Subcutaneous adipose tissue (tissue), 4 donors: ENCODE measurements around the gene FLYWCH2. TPM values are rescaled to one million over a fixed set of nuclear protein-coding genes. Genes with fewer than 3 reads are reported as not detected.

Experiments used
- total RNA-seq, 4 donors: library from RNA; depleted of rRNA; stranded (reverse); fragments of >200 nt; gene quantifications; one replicate each; pipeline ENCODE4 v1.1.0, GENCODE V29; 2016
- TF ChIP-seq, protein P1 (sequence below): fragments of 450-650 bp; IDR thresholded peaks from one replicate; pipeline ENCODE4 v1.5.1; 2016; ENCODE audit warnings: low read depth, mild to moderate bottlenecking, control low read depth, antibody characterized with exemption, moderate library complexity

The FLYWCH2 gene
- total RNA-seq, 4 donors from 2014 or later, result 20.5 to 61.4 (median 29.1) TPM

DNA sequence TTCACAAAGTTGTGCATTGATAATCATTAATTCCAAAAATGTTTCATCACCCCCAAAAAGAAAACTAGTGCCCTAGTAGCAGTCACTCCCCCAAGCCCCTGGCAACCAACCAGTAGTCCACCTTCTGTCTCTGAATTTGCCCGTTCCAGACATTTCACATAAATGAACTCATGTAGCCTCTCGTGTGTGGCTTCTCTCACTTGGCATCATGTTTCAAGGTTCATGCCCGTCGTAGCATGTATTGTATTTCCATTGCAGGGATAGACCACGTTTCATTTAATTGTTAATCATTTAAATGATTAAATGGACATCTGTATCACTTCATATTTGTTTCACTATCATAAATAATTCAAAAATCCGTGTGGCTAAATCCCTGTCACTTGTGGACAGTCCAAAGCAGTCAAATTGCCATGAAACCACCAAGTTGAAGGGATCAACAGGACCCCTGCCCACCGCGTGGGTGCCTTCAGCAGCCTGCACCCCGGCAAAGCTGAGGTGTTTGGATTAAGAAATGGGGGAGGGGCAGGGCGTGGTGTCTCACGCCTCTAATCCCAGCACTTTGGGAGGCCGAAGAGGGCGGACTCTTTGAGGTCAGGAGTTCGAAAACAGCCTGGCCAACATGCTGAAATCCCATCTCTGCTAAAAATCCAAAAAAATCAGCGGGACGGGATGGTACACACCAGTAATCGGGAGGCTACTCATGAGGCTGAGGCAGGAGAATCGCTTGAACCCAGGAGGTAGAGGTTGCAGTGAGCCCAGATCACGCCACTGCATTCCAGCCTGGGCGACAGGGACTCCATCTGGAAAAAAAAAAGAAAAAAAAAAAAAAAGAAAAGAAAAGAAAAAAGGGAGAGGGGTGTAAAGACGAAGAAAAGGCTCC is 8.7 kb upstream of the FLYWCH2 start:
- TF ChIP-seq, protein P1, sequence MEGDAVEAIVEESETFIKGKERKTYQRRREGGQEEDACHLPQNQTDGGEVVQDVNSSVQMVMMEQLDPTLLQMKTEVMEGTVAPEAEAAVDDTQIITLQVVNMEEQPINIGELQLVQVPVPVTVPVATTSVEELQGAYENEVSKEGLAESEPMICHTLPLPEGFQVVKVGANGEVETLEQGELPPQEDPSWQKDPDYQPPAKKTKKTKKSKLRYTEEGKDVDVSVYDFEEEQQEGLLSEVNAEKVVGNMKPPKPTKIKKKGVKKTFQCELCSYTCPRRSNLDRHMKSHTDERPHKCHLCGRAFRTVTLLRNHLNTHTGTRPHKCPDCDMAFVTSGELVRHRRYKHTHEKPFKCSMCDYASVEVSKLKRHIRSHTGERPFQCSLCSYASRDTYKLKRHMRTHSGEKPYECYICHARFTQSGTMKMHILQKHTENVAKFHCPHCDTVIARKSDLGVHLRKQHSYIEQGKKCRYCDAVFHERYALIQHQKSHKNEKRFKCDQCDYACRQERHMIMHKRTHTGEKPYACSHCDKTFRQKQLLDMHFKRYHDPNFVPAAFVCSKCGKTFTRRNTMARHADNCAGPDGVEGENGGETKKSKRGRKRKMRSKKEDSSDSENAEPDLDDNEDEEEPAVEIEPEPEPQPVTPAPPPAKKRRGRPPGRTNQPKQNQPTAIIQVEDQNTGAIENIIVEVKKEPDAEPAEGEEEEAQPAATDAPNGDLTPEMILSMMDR, result no peak

DNA sequence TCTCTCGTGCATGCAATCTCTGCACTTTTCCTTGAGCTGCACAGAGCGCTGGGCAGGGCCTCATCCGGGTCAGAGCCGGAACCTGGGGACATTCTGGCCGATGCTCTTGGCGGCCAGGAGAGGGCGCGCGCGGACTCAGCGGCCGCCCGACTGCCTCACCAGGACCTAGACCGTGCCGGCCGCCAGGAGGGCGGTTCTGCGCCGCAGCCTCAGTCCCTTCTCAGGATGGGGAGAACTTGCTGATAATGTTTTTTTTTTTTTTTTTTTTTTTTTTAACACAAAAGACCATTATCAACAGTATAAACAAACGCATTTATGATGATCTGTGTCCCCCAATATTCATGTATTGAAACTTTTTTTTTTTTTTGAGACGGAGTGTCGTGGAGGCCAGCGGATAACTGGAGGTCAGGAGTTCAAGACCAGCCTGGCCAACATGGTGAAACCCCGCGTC is 8.1 kb upstream of the FLYWCH2 start:
- TF ChIP-seq, protein P1, result no peak

DNA sequence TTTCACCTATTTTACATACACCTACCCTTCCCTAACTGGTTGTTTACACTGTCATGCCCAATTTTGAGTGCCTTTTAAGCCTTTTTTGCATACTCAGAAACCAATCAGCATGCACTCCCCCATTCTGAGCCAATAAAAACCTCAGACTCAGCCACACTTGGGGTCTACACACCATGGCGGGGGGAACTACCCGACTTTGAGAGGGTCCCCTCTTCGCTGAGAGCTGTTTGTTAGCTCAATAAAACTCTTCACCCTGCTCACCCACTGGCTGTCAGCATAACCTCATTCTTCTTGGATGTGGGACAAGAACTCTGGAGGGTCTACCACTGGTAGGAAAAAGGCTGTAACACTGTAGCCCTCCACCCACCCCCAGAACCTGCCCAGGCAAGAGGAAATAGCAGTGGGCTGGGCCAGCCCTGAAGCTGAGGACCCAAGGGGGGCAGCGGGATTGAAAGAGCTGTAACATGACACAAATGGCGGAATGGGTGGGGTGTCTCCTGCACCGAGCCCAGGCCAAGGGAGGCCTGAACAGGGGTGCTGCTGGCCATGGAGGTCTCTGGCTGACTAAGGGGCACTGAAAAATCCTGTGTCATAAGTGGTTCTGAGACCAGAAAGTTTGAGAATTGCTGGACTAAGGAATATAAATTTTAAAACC is 3.0 kb upstream of the FLYWCH2 start:
- TF ChIP-seq, protein P1, result no peak

DNA sequence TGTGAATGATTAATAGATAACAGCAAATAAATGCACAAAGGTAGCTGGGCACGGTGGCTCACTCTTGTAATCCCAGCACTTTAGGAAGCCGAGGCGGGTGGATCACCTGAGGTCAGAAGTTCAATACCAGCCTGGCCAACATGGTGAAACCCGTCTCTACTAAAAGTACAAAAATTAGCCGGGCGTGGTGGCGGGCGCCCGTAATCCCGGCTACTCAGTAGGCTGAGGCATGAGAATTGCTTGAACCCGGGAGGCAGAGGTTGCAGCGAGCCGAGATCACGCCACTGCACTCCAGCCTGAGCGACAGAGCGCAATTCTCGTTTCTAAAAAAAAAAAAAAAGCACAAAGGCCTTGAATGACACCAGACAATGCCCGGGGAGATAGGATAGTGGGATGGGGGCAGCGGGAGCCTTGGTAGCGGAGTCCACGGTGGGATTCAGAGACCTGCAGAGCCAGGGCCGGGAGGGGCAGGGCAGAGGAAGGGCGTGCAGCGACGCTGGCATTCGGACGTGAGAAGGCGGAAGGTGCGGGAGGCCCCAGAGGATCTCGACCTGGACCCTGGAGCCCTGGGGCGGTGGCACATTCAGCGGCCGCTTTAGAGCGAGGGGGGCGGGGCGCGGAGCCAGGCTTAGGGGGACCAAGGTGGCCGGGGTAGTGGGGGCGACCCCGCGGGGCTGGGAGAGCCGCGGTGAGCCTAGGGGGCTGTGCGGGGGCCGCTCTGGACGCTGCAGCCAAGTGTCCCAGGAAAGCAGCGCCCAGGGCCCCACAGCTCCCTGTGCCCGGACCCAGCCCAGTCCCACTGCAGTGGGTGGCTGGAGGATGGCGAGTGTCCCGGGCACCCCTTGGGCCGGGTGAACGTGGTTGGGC is 999 bp upstream of the FLYWCH2 start:
- TF ChIP-seq, protein P1, result no peak

DNA sequence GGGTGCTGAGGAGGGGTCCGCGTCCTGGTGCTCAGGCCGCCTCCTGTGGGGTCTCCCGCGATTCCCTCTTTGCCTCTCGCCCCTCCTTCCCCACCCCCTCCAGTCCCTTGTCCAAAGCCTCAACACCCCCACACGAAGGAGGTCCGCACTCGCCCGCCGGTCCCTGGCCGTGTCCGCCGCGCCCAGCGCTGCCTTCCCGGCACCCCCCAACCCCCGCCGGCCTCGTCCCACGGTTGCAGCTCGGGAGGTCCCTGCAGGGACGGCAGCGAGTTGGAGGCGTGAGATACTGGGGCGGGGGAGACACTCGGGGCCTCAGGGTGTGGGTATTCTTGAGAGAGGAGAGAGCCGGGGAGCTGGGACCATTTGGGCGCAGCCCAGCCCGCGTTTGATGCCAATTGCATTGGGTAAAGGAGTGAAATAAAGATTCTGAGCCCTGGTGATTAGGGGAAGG is 468 bp downstream of the FLYWCH2 start:
- TF ChIP-seq, protein P1, result no peak

DNA sequence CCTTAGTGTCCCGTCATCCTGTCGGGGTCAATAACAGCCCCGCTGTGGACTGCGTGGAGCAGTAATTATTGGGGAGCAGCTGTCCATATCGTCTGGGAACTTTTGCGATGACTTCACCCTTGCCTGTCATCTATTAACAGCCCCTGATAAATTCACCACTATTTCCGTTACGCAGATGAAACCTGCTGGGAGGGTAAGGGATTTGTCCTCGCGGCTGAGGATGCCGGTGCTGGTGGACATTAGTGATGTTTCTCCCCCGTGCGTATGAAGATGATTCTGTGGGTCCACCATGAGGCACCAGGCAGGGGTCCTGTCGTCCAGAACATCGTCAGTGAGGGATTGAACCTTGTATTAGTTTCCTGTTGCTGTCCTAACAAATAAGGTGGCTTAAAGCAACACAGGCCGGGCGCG is 1.0 kb downstream of the FLYWCH2 start:
- TF ChIP-seq, protein P1, result no peak
